ENCODE data around the gene TRAF3. TPM values are rescaled to one million over a fixed set of nuclear protein-coding genes. Genes with fewer than 3 reads are reported as not detected.
A peak's percentile ranks its signal among the peaks of the same experiment; 100 is the strongest.

The TRAF3 gene
- total RNA-seq, 1 donor from 2014 or later = 26.3 TPM

GRCh38 chr14:102913341-102914211, 136.3 kb downstream of the TRAF3 start:
- no peak overlapping the region for H3K27ac Mint-ChIP-seq

DNA sequence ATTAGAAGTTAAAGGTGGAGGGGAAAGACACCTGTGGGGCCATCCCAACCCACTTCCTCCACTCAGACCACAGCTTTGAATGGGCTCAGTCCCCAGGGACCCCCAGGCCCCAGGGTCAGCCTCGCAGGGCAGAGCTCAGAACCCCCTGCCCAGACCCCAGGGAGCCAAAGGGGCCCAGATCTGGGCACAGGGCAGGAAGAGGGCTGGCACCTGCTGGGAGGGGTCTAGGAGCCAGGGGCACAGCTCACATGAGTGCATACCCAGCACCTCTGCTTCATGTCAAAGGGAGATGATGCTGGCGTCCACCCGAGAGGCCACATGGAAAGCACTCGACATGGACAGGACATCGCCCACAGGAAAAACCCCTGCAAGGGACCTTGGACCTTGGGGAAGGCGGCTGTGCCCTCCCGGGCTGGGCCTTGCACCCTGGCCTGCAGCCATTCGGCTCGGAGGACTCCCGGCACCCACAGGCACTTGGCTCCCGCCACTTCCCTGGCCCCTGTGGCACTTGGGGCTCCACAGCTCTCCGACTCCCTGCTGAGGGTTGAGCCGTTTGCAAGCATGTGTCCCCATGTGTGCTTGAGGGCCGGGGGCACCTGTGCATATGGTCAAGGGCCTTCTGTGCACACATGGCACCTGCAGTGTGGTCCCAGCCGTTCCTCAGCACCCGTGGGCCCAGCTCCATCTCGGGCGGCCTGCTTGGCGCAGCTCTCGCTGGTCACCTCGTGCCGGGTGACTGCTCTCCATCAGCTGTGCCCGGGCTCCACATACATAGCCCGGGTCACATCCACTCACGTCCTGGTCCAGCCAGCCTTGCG, 137.4 kb downstream of the TRAF3 start:
- Mint-ChIP-seq H3K9me3 (ENCODE audit: low read depth) (no peaks in the 10 kb centered on the region), H3K4me1 (ENCODE audit: low read depth) (no peaks in the 10 kb centered on the region), H3K4me3 (ENCODE audit: low read depth) (no peak overlapping the region), H3K27ac (no peak overlapping the region), H3K36me3 (ENCODE audit: insufficient read depth) (no peaks in the 10 kb centered on the region), H3K27me3 (no peaks in the 10 kb centered on the region)
- TF ChIP-seq CTCF (IDR thresholded peaks at IDR 0.05; ENCODE audit: unreplicated experiment) = no peak
- no peak for DNase-seq (ENCODE audit: low spot score, unreplicated experiment)

More at GRCh38 chr14:102913341-102914211, 136.3 kb downstream of the TRAF3 start:
- Mint-ChIP-seq H3K4me3 (ENCODE audit: low read depth) (no peak overlapping the region), H3K36me3 (ENCODE audit: insufficient read depth) (no peaks in the 10 kb centered on the region), H3K27me3 (no peaks in the 10 kb centered on the region), H3K4me1 (ENCODE audit: low read depth) (no peaks in the 10 kb centered on the region), H3K9me3 (ENCODE audit: low read depth) (no peaks in the 10 kb centered on the region)
- DNase-seq (ENCODE audit: low spot score, unreplicated experiment) = no peak
- peak; percentile 16 for TF ChIP-seq CTCF (IDR thresholded peaks at IDR 0.05; ENCODE audit: unreplicated experiment)

DNA sequence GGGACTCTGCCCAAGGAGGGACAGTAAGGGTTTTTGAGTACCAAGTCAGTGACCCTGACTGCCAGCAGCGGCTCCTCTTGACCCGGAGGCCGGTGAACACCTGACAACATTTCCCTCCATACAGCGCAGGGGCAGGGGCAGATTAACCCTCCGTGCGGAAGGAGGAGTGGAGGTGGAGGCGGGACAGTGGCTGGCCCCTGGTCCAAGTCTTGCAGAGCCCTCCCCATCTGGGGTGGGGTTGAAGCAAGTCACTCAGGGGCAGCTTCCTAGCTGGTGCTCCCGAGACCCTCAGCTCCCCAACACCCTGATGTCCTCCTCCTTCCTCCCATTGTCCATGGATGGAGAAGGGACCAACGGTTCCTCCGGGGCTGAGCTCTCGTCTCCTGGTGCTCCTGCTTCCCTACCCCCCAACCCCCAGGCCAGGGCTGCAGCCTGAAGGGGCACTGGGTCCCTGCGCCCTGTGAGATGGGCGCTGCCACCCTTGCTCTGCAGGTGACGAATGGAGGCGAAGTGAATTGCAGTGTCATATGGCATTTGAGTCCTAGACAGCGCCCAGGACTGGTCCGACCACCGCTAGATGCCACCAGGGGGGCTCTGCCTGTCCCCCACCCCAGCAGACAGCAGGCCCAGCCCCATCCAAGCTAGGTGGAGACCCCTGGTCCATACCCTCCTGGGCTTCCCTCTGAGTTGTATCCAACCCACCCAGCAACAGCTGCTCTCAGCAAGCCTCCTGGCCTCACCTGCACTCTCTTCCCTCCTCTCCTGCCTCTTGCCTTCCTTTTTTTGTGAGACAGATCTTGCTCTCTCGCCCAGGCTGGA, 138.3 kb downstream of the TRAF3 start:
- no peaks in the 10 kb centered on the region for H3K36me3 Mint-ChIP-seq (ENCODE audit: insufficient read depth)

GRCh38 chr14:102916347-102917055, 139.3 kb downstream of the TRAF3 start:
- no peak for TF ChIP-seq CTCF (IDR thresholded peaks at IDR 0.05; ENCODE audit: unreplicated experiment)
- H3K9me3 Mint-ChIP-seq (ENCODE audit: low read depth) = no peaks in the 10 kb centered on the region
- H3K4me1 Mint-ChIP-seq (ENCODE audit: low read depth) = no peaks in the 10 kb centered on the region
- no peak for DNase-seq (ENCODE audit: low spot score, unreplicated experiment)
- H3K4me3 Mint-ChIP-seq (ENCODE audit: low read depth) = no peak overlapping the region
- no peak overlapping the region for H3K27ac Mint-ChIP-seq
- H3K36me3 Mint-ChIP-seq (ENCODE audit: insufficient read depth) = no peaks in the 10 kb centered on the region
- no peaks in the 10 kb centered on the region for H3K27me3 Mint-ChIP-seq

More for the DNA sequence above, 138.3 kb downstream of the TRAF3 start:
- H3K4me1 Mint-ChIP-seq (ENCODE audit: low read depth) = no peaks in the 10 kb centered on the region
- DNase-seq (ENCODE audit: low spot score, unreplicated experiment) = no peak
- no peak for TF ChIP-seq CTCF (IDR thresholded peaks at IDR 0.05; ENCODE audit: unreplicated experiment)
- peak overlapping the region; percentile 43 for H3K27ac Mint-ChIP-seq
- H3K4me3 Mint-ChIP-seq (ENCODE audit: low read depth) = no peak overlapping the region
- H3K27me3 Mint-ChIP-seq = no peaks in the 10 kb centered on the region
- no peaks in the 10 kb centered on the region for H3K9me3 Mint-ChIP-seq (ENCODE audit: low read depth)
